WTC11 (cell line): ENCODE results near the gene FARP2. TPM values are rescaled to one million over a fixed set of nuclear protein-coding genes. Genes with fewer than 3 reads are reported as not detected.

ENCODE experiments used
- ATAC-seq: fragments of 200-7000 bp; cut with Tn5 transposase; 2 replicates; pipeline ENCODE4 v1.10.0; 2021; ENCODE audit warnings: mild to moderate bottlenecking, moderate library complexity
- CTCF ChIA-PET: fragments of 300-600 bp; sonication (Branson Sonifier 250); formaldehyde crosslinking; loops from one replicate; lab custom pipeline; 2021; ENCODE audit warnings: antibody characterized with exemption; lab: Charles Lee
- POLR2A ChIA-PET: fragments of 350-600 bp; sonication (Branson Sonifier 250); formaldehyde crosslinking; loops from one replicate; lab custom pipeline; 2021; ENCODE audit warnings: antibody characterized with exemption; lab: Charles Lee
- DNase-seq: peaks from one replicate; pipeline ENCODE4 v3.0.0; 2021; ENCODE audit warnings: low spot score
- H3K27ac Mint-ChIP-seq: 2 replicates; pipeline ENCODE4 v1.8.0; 2021; ENCODE audit warnings: mixed read lengths
- H3K27me3 Mint-ChIP-seq: 2 replicates; pipeline ENCODE4 v1.8.0; 2021; ENCODE audit warnings: low read depth, mild to moderate bottlenecking, moderate library complexity, mixed read lengths
- H3K36me3 Mint-ChIP-seq: 2 replicates; pipeline ENCODE4 v1.8.0; 2021; ENCODE audit warnings: mixed read lengths
- H3K4me1 Mint-ChIP-seq: 2 replicates; pipeline ENCODE4 v1.8.0; 2022; ENCODE audit warnings: mixed read lengths
- H3K4me3 Mint-ChIP-seq: 2 replicates; pipeline ENCODE4 v1.8.0; 2021; ENCODE audit warnings: mild to moderate bottlenecking, moderate library complexity, mixed read lengths
- H3K9me3 Mint-ChIP-seq: 2 replicates; pipeline ENCODE4 v1.8.0; 2021; ENCODE audit warnings: mixed read lengths
- GRHL2 ChIP-seq: fragments of 250-450 bp; sonication (Bioruptor Pico); IDR thresholded peaks from 2 replicates; pipeline ENCODE4 v1.8.0; 2022; ENCODE audit warnings: mild to moderate bottlenecking, moderate library complexity; ENCODE audit not compliant: insufficient replicate concordance, severe bottlenecking
- JUN ChIP-seq: sonication (generic); formaldehyde crosslinking; IDR thresholded peaks from 2 replicates; pipeline ENCODE4 v1.8.0; 2023; ENCODE audit warnings: mild to moderate bottlenecking, missing genetic modification reagents
- KAT7 ChIP-seq: sonication (generic); formaldehyde crosslinking; IDR thresholded peaks from 2 replicates; pipeline ENCODE4 v1.8.1; 2023; ENCODE audit warnings: missing genetic modification reagents, mild to moderate bottlenecking, borderline replicate concordance
- MXD4 ChIP-seq: fragments of 250-450 bp; sonication (Bioruptor Pico); IDR thresholded peaks from 2 replicates; pipeline ENCODE4 v1.8.0; 2021; ENCODE audit warnings: mild to moderate bottlenecking, moderate library complexity, borderline replicate concordance
- NR1H2 ChIP-seq: sonication (generic); formaldehyde crosslinking; IDR thresholded peaks from 2 replicates; pipeline ENCODE4 v1.9.0; 2021; ENCODE audit warnings: mild to moderate bottlenecking, moderate library complexity, missing genetic modification reagents
- OVOL2 ChIP-seq: fragments of 250-450 bp; sonication (Bioruptor Pico); IDR thresholded peaks from 2 replicates; pipeline ENCODE4 v1.9.0; 2021; ENCODE audit warnings: mild to moderate bottlenecking, borderline replicate concordance
- RORB ChIP-seq: fragments of 250-450 bp; sonication (Bioruptor Pico); IDR thresholded peaks from 2 replicates; pipeline ENCODE4 v1.9.0; 2021; ENCODE audit warnings: mild to moderate bottlenecking
- TCF7 ChIP-seq: sonication (generic); formaldehyde crosslinking; IDR thresholded peaks from 2 replicates; pipeline ENCODE4 v1.8.0; 2022; ENCODE audit warnings: mild to moderate bottlenecking, low read depth, missing genetic modification reagents, moderate library complexity
- TEAD4 ChIP-seq: sonication (generic); formaldehyde crosslinking; IDR thresholded peaks from 2 replicates; pipeline ENCODE4 v1.8.0; 2022; ENCODE audit warnings: mild to moderate bottlenecking, missing genetic modification reagents
- TP53 ChIP-seq: sonication (generic); formaldehyde crosslinking; IDR thresholded peaks from 2 replicates; pipeline ENCODE4 v1.8.1; 2023; ENCODE audit warnings: mild to moderate bottlenecking, missing genetic modification reagents
- ZNF121 ChIP-seq: sonication (generic); formaldehyde crosslinking; IDR thresholded peaks from 2 replicates; pipeline ENCODE4 v1.8.0; 2023; ENCODE audit warnings: missing genetic modification reagents
- ZNF263 ChIP-seq: sonication (generic); formaldehyde crosslinking; IDR thresholded peaks from 2 replicates; pipeline ENCODE4 v1.8.1; 2022; ENCODE audit warnings: low read depth, mild to moderate bottlenecking, moderate library complexity, missing genetic modification reagents
- ZNF317 ChIP-seq: sonication (generic); formaldehyde crosslinking; IDR thresholded peaks from 2 replicates; pipeline ENCODE4 v1.8.1; 2023; ENCODE audit warnings: low read depth, mild to moderate bottlenecking, moderate library complexity, missing genetic modification reagents, borderline replicate concordance
- total RNA-seq: library from RNA; stranded (reverse); gene quantifications from 3 replicates; pipeline ENCODE4 v1.2.3, GENCODE V29; 2021
- TF ChIP-seq, protein P1 (sequence below): sonication (generic); formaldehyde crosslinking; IDR thresholded peaks from 2 replicates; pipeline ENCODE4 v1.8.1; 2023; ENCODE audit warnings: mild to moderate bottlenecking, moderate library complexity, missing genetic modification reagents
- TF ChIP-seq, protein P2 (sequence below): sonication (generic); formaldehyde crosslinking; IDR thresholded peaks from 2 replicates; pipeline ENCODE4 v1.8.1; 2022; ENCODE audit warnings: missing genetic modification reagents, borderline replicate concordance
- TF ChIP-seq, protein P3 (sequence below): sonication (generic); formaldehyde crosslinking; IDR thresholded peaks from 2 replicates; pipeline ENCODE4 v1.8.0; 2023; ENCODE audit warnings: missing genetic modification reagents
- TF ChIP-seq, protein P4 (sequence below): fragments of 250-450 bp; sonication (Bioruptor Pico); IDR thresholded peaks from 2 replicates; pipeline ENCODE4 v1.8.0; 2021; ENCODE audit warnings: mild to moderate bottlenecking
- TF ChIP-seq, protein P5 (sequence below): fragments of 250-450 bp; sonication (Bioruptor Pico); IDR thresholded peaks from 2 replicates; pipeline ENCODE4 v1.9.0; 2021; ENCODE audit warnings: mild to moderate bottlenecking

FARP2 gene
- total RNA-seq, 1 experiment from 2014 or later, result 37.8 TPM

DNA sequence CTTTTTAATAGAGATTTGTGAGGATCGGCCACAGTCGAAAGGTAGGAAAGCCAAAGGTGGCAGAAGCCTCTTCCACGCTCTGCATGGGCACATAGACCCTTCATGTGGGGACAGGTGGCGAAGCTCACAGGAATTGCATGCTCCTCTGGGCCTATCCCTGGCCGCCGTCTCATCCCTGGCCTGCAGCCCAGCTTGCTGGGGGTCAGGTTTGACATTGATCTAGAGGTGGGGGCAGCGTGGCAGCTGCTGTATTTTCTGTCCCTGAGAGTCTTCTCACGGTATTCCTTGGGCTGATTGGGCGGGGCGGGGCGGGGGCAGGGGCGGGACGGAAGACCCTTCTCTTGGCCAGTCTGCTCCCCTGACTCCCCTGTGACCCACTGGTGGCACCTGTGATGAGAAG, 103.4 kb downstream of the FARP2 start (continued):
- TF ChIP-seq, protein P1, sequence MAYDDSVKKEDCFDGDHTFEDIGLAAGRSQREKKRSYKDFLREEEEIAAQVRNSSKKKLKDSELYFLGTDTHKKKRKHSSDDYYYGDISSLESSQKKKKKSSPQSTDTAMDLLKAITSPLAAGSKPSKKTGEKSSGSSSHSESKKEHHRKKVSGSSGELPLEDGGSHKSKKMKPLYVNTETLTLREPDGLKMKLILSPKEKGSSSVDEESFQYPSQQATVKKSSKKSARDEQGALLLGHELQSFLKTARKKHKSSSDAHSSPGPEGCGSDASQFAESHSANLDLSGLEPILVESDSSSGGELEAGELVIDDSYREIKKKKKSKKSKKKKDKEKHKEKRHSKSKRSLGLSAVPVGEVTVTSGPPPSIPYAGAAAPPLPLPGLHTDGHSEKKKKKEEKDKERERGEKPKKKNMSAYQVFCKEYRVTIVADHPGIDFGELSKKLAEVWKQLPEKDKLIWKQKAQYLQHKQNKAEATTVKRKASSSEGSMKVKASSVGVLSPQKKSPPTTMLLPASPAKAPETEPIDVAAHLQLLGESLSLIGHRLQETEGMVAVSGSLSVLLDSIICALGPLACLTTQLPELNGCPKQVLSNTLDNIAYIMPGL (CRISPR knock-in tag), result no peak
- TF ChIP-seq GRHL2 (CRISPR knock-in tag), result no peak
- TF ChIP-seq TEAD4 (CRISPR knock-in tag), result no peak
- TF ChIP-seq, protein P2, sequence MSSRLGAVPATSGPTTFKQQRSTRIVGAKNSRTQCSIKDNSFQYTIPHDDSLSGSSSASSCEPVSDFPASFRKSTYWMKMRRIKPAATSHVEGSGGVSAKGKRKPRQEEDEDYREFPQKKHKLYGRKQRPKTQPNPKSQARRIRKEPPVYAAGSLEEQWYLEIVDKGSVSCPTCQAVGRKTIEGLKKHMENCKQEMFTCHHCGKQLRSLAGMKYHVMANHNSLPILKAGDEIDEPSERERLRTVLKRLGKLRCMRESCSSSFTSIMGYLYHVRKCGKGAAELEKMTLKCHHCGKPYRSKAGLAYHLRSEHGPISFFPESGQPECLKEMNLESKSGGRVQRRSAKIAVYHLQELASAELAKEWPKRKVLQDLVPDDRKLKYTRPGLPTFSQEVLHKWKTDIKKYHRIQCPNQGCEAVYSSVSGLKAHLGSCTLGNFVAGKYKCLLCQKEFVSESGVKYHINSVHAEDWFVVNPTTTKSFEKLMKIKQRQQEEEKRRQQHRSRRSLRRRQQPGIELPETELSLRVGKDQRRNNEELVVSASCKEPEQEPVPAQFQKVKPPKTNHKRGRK, result no peak
- no peak for TF ChIP-seq JUN (CRISPR knock-in tag)
- TF ChIP-seq, protein P3, sequence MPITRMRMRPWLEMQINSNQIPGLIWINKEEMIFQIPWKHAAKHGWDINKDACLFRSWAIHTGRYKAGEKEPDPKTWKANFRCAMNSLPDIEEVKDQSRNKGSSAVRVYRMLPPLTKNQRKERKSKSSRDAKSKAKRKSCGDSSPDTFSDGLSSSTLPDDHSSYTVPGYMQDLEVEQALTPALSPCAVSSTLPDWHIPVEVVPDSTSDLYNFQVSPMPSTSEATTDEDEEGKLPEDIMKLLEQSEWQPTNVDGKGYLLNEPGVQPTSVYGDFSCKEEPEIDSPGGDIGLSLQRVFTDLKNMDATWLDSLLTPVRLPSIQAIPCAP (CRISPR knock-in tag), result no peak

DNA sequence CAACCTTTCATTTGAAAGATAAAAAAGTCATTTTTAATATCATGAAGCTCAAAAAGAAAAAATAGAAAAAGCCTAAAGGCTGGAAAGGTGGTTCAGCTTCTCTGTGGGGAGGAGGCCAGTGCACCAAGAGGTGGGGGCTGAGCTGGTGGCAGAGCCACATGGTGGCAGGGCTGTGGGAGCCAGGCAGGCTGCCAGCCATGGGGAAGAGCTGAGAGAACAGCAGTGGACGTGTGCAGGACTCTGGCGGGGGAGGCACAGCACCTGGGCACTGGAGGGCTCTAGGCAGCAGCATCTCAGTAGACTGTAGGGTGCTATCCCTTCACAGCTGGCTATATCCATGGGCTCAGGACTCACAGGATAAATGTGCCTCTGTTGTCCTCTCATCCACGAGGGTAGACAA, 104.5 kb downstream of the FARP2 start:
- ChIA-PET POLR2A (no interaction called here), CTCF (no interaction called here)
- Mint-ChIP-seq H3K4me1 (peaks cover 4% of the 10 kb centered on the region; the same call in 1 of the 2 replicates), H3K9me3 (no peaks in the 10 kb centered on the region), H3K27me3 (peaks cover 5% of the 10 kb centered on the region), H3K27ac (no peak overlapping the region), H3K4me3 (no peak overlapping the region), H3K36me3 (no peaks in the 10 kb centered on the region)
- TF ChIP-seq OVOL2 (CRISPR knock-in tag), result no peak
- ATAC-seq, result no peak
- DNase-seq, result no peak

DNA sequence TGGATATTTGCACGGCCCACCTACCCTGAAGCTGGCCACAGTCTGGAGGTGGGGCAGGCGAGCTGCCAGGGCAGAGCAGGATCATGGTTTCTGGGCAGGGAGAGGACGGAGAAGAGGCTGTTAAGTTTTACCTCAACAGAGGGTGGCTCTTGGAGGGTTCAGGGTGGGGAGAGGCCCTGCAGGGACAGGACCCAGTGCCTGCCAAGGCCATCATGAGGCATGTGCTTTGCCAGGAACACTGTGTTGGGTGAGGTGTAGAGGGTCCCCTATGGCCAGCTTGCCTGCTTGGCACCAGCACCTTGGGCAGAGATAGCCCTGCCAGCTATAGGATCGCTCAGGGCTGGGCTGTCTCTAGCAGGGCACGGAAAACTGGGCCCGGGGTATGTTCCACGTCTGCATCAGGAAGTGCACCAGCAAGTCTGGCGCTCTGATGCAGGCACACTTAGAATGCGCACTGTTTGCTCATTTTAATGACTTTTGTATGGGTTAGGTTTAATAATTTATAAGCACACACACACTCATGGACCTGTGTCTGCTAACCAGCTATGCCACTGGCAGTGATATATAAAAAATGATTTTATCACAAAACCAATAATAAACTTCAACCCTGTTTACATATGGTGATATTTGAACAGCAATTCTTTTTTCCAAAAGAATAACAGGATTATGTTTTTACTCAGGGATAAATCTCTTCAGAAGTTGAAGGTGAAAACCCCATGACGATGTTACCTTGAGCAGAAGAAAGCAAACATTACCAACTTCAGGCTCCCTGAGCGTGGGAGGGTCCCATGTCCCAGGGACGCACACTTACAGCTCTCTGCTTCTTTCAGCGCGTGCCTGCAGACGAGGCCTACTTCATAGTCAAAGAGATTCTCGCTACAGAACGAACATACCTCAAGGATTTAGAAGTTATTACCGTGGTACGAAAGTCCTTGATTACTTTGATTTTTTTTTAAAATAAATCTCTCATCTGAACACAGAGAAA, 105.9 kb downstream of the FARP2 start:
- Mint-ChIP-seq H3K9me3 (no peaks in the 10 kb centered on the region), H3K4me1 (no peaks in the 10 kb centered on the region), H3K4me3 (no peak overlapping the region), H3K27me3 (peaks cover 5% of the 10 kb centered on the region), H3K27ac (no peak overlapping the region), H3K36me3 (no peaks in the 10 kb centered on the region)
- POLR2A ChIA-PET, result no interaction called here
- ATAC-seq (no peak), DNase-seq (no peak)
- CTCF ChIA-PET, result no interaction called here
- TF ChIP-seq RORB (CRISPR knock-in tag) (no peak), TEAD4 (CRISPR knock-in tag) (no peak)

DNA sequence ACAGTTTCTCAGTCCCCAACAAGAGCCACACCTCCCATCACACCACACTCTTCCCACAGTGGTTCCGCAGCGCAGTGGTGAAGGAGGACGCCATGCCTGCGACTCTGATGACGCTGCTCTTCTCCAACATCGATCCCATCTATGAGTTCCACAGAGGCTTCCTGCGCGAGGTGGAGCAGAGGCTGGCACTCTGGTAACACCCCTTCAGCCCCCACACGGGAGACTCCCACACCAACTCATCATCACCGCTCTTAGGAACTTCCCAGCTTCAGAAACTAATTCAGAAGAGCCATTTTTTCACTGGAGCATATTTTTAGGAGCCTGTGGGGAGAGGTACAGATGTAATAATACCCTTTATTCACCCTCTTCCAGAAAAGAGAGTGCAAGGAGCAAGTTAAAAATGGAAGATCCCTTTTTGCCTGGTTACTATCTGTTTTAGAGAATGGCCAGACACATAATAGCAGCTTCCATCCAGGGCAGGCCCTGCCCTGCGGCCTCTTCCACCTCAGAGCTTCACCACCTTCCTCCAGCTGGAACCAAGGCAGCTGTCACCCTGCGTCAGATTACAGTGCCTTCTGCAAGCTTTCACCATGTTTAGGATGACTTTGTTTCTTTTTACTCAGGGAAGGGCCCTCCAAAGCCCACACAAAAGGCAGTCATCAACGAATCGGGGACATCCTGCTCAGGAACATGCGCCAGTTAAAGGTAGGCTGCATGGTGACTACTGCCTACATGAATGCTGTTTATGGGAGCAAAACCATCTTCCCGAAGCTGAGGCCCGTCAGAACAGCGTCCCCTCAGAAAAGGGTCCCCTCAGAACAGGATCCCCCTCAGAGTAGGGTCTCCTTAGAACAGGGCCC, 107.4 kb downstream of the FARP2 start:
- H3K27me3 Mint-ChIP-seq, result peaks cover 5% of the 10 kb centered on the region; the same call in 1 of the 2 replicates
- POLR2A ChIA-PET, result interaction anchor here (0.5 kb wide), 1 partner anchor 23 kb away, joined by 3 read pairs; no protein-coding TSS in a partner anchor
- ATAC-seq, result no peak
- no peaks in the 10 kb centered on the region for H3K4me1 Mint-ChIP-seq
- no peaks in the 10 kb centered on the region for H3K36me3 Mint-ChIP-seq
- no peak overlapping the region for H3K27ac Mint-ChIP-seq
- CTCF ChIA-PET, result interaction anchor here (0.6 kb wide), 1 partner anchor 10 kb away, joined by 3 read pairs; no protein-coding TSS in a partner anchor
- no peak for DNase-seq
- no peak overlapping the region for H3K4me3 Mint-ChIP-seq
- no peaks in the 10 kb centered on the region for H3K9me3 Mint-ChIP-seq
- TF ChIP-seq TCF7, result no peak
- no peak for TF ChIP-seq ZNF317 (CRISPR knock-in tag)
- no peak for TF ChIP-seq KAT7 (CRISPR knock-in tag)
- TF ChIP-seq, protein P4, sequence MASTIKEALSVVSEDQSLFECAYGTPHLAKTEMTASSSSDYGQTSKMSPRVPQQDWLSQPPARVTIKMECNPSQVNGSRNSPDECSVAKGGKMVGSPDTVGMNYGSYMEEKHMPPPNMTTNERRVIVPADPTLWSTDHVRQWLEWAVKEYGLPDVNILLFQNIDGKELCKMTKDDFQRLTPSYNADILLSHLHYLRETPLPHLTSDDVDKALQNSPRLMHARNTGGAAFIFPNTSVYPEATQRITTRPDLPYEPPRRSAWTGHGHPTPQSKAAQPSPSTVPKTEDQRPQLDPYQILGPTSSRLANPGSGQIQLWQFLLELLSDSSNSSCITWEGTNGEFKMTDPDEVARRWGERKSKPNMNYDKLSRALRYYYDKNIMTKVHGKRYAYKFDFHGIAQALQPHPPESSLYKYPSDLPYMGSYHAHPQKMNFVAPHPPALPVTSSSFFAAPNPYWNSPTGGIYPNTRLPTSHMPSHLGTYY, result no peak
- TF ChIP-seq NR1H2 (CRISPR knock-in tag), result no peak
- no peak for TF ChIP-seq ZNF121 (CRISPR knock-in tag)
- TF ChIP-seq ZNF263, result no peak
- TF ChIP-seq, protein P5, sequence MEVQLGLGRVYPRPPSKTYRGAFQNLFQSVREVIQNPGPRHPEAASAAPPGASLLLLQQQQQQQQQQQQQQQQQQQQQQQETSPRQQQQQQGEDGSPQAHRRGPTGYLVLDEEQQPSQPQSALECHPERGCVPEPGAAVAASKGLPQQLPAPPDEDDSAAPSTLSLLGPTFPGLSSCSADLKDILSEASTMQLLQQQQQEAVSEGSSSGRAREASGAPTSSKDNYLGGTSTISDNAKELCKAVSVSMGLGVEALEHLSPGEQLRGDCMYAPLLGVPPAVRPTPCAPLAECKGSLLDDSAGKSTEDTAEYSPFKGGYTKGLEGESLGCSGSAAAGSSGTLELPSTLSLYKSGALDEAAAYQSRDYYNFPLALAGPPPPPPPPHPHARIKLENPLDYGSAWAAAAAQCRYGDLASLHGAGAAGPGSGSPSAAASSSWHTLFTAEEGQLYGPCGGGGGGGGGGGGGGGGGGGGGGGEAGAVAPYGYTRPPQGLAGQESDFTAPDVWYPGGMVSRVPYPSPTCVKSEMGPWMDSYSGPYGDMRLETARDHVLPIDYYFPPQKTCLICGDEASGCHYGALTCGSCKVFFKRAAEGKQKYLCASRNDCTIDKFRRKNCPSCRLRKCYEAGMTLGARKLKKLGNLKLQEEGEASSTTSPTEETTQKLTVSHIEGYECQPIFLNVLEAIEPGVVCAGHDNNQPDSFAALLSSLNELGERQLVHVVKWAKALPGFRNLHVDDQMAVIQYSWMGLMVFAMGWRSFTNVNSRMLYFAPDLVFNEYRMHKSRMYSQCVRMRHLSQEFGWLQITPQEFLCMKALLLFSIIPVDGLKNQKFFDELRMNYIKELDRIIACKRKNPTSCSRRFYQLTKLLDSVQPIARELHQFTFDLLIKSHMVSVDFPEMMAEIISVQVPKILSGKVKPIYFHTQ (CRISPR knock-in tag), result no peak
- TF ChIP-seq TP53, result no peak
- no peak for TF ChIP-seq MXD4 (CRISPR knock-in tag)
